Gastroesophageal sphincter (tissue), 4 donors: ENCODE measurements around the gene PTP4A2. TPM values are rescaled to one million over a fixed set of nuclear protein-coding genes. Genes with fewer than 3 reads are reported as not detected.

ENCODE experiments used
- ATAC-seq: fragments of 150-250 bp; one replicate; pipeline ENCODE4 v1.9.1; 2016; ENCODE audit warnings: mild to moderate bottlenecking, moderate library complexity
- H3K27ac ChIP-seq, 4 donors: fragments of 200-600 bp; sonication (generic) in 3 of 4; 1 replicate in 3 of 4; 2 replicates in 1 of 4; pipeline ENCODE4 v1.5.1; 2016 to 2019
- H3K27me3 ChIP-seq: fragments of 200-600 bp; sonication (generic); one replicate; pipeline ENCODE4 v1.5.1; 2019
- H3K36me3 ChIP-seq, 2 donors: fragments of 200-600 bp; sonication (generic); one replicate each; pipeline ENCODE4 v1.5.1; 2019; ENCODE audit warnings: control low read depth in 1 of 2
- H3K4me1 ChIP-seq, 3 donors: fragments of 200-600 bp; sonication (generic); 1 replicate in 2 of 3; 2 replicates in 1 of 3; pipeline ENCODE4 v1.5.1; 2016 to 2019; ENCODE audit warnings: control low read depth in 2 of 3
- H3K4me3 ChIP-seq, 2 donors: fragments of 200-600 bp; sonication (generic); one replicate each; pipeline ENCODE4 v1.5.1; 2019; ENCODE audit warnings: mild to moderate bottlenecking in 1 of 2, moderate library complexity in 1 of 2
- H3K9me3 ChIP-seq, 3 donors: fragments of 200-600 bp; sonication (generic); one replicate each; pipeline ENCODE4 v1.5.1; 2017 to 2019; ENCODE audit warnings: control low read depth in 2 of 3
- CTCF ChIP-seq, 4 experiments: fragments of 200-600 bp in 2 of 4; fragments of 450-650 bp in 2 of 4; sonication (generic) in 1 of 4; IDR thresholded peaks; one replicate each; pipeline ENCODE4 v1.5.1; 2017 to 2019; ENCODE audit warnings: antibody characterized with exemption in 4 of 4, mild to moderate bottlenecking in 2 of 4, moderate library complexity in 2 of 4
- EP300 ChIP-seq: sonication (generic); formaldehyde crosslinking; IDR thresholded peaks from one replicate; pipeline ENCODE4 v1.6.1; 2017; ENCODE audit warnings: antibody characterized with exemption, mild to moderate bottlenecking
- POLR2A ChIP-seq, 2 donors: fragments of 450-650 bp; IDR thresholded peaks; one replicate each; pipeline ENCODE4 v1.6.1; 2017; ENCODE audit warnings: antibody characterized with exemption in 2 of 2, mild to moderate bottlenecking in 2 of 2, moderate library complexity in 1 of 2
- POLR2AphosphoS5 ChIP-seq: sonication (generic); formaldehyde crosslinking; IDR thresholded peaks from one replicate; pipeline ENCODE4 v1.6.1; 2017; ENCODE audit warnings: antibody characterized with exemption
- WGBS, 2 donors: methylation state at CpG; one replicate each; pipeline ENCODE4 v1.1.5; 2018; ENCODE audit warnings: low coverage in 1 of 2; 5-methylcytosine and 5-hydroxymethylcytosine counted together
- total RNA-seq, 4 donors: library from RNA; depleted of rRNA; stranded (reverse); fragments of >200 nt; gene quantifications; one replicate each; pipeline ENCODE4 v1.1.0, GENCODE V29; 2016

The PTP4A2 gene
- total RNA-seq, 4 donors from 2014 or later: 203 to 273 (median 250) TPM

- Histone ChIP-seq H3K27ac (no peak overlapping the region), H3K36me3 (no peaks in the 10 kb centered on the region), H3K4me1 (no peaks in the 10 kb centered on the region), H3K4me3 (no peak overlapping the region), H3K9me3 (no peaks in the 10 kb centered on the region), H3K27me3 (no peaks in the 10 kb centered on the region)
- no peak for TF ChIP-seq POLR2A (IDR thresholded peaks at IDR 0.05)
- TF ChIP-seq CTCF (IDR thresholded peaks at IDR 0.05): no peak
- TF ChIP-seq POLR2AphosphoS5: no peak
- TF ChIP-seq EP300: no peak
- WGBS, 2 donors: 86 to 89% methylated on average over 3 to 4 of the region's 4 CpGs
- no peak for ATAC-seq
Measured at GRCh38 chr1:31862071-31862470, 76.1 kb downstream of the PTP4A2 start.

GRCh38 chr1:31861346-31861745 is 76.8 kb downstream of the PTP4A2 start:
- Histone ChIP-seq H3K36me3 (no peaks in the 10 kb centered on the region), H3K27ac (no peak overlapping the region), H3K9me3 (no peaks in the 10 kb centered on the region), H3K27me3 (no peaks in the 10 kb centered on the region), H3K4me1 (no peaks in the 10 kb centered on the region), H3K4me3 (no peak overlapping the region)
- 64 to 78% methylated on average over 4 to 5 of the region's 5 CpGs for WGBS, 2 donors
- TF ChIP-seq EP300: no peak
- no peak for TF ChIP-seq POLR2A (IDR thresholded peaks at IDR 0.05)
- no peak for TF ChIP-seq POLR2AphosphoS5
- no peak for TF ChIP-seq CTCF (IDR thresholded peaks at IDR 0.05)
- no peak for ATAC-seq

- 58 to 71% methylated on average over 7 of the region's 7 CpGs for WGBS, 2 donors
Measured at GRCh38 chr1:31860581-31860980, 77.6 kb downstream of the PTP4A2 start.

GRCh38 chr1:31859719-31860118 is 78.4 kb downstream of the PTP4A2 start:
- Histone ChIP-seq H3K4me1 (no peaks in the 10 kb centered on the region), H3K36me3 (no peaks in the 10 kb centered on the region), H3K27ac (no peak overlapping the region), H3K4me3 (no peak overlapping the region), H3K27me3 (no peaks in the 10 kb centered on the region), H3K9me3 (no peaks in the 10 kb centered on the region)
- 86 to 94% methylated on average over 1 to 2 of the region's 2 CpGs for WGBS, 2 donors
- ATAC-seq: no peak
- TF ChIP-seq POLR2A (IDR thresholded peaks at IDR 0.05): no peak
- TF ChIP-seq POLR2AphosphoS5: no peak
- TF ChIP-seq EP300: no peak
- no peak for TF ChIP-seq CTCF (IDR thresholded peaks at IDR 0.05)

More at GRCh38 chr1:31860581-31860980, 77.6 kb downstream of the PTP4A2 start:
- H3K36me3 ChIP-seq: no peaks in the 10 kb centered on the region
- H3K9me3 ChIP-seq: no peaks in the 10 kb centered on the region
- TF ChIP-seq EP300 (no peak), CTCF (IDR thresholded peaks at IDR 0.05) (no peak), POLR2A (IDR thresholded peaks at IDR 0.05) (no peak), POLR2AphosphoS5 (no peak)
- no peak overlapping the region for H3K27ac ChIP-seq
- H3K27me3 ChIP-seq: no peaks in the 10 kb centered on the region
- no peaks in the 10 kb centered on the region for H3K4me1 ChIP-seq
- no peak for ATAC-seq
- no peak overlapping the region for H3K4me3 ChIP-seq

GRCh38 chr1:31859044-31859443 is 79.1 kb downstream of the PTP4A2 start:
- no peak for ATAC-seq
- Histone ChIP-seq H3K36me3 (no peaks in the 10 kb centered on the region), H3K4me1 (no peaks in the 10 kb centered on the region), H3K27me3 (no peaks in the 10 kb centered on the region), H3K9me3 (no peaks in the 10 kb centered on the region), H3K4me3 (no peak overlapping the region), H3K27ac (no peak overlapping the region)
- no peak for TF ChIP-seq POLR2A (IDR thresholded peaks at IDR 0.05)
- no peak for TF ChIP-seq CTCF (IDR thresholded peaks at IDR 0.05)
- TF ChIP-seq EP300: no peak
- WGBS, 2 donors: 90 to 96% methylated on average over 3 of the region's 3 CpGs
